Measurements from ENCODE around the gene TACO1.

TACO1 gene

GRCh38 chr17:63611354-63611753 is 10.7 kb downstream of the TACO1 start:
- no peak for DNase-seq (ENCODE audit: low read depth)
- no peak overlapping the region for H3K4me3 ChIP-seq (ENCODE audit: low read depth, low read length)
- TF ChIP-seq CTCF (IDR thresholded peaks at IDR 0.05; ENCODE audit: low read depth, low read length, missing control alignments), result no peak

GRCh38 chr17:63613663-63614062 is 13.0 kb downstream of the TACO1 start:
- no peak overlapping the region for H3K4me3 ChIP-seq (ENCODE audit: low read depth, low read length)
- TF ChIP-seq CTCF (IDR thresholded peaks at IDR 0.05; ENCODE audit: low read depth, low read length, missing control alignments), result no peak
- DNase-seq (ENCODE audit: low read depth), result no peak

GRCh38 chr17:63621229-63621683 is 20.6 kb downstream of the TACO1 start:
- peak overlapping the region; percentile 85 for H3K4me3 ChIP-seq (ENCODE audit: low read depth, low read length)
- no peak for TF ChIP-seq CTCF (IDR thresholded peaks at IDR 0.05; ENCODE audit: low read depth, low read length, missing control alignments)
- no peak for DNase-seq (ENCODE audit: low read depth)

- H3K4me3 ChIP-seq (ENCODE audit: low read depth, low read length), result peak within 1 kb of the TSS; percentile 85
- DNase-seq (ENCODE audit: low read depth), result peak; percentile 99
- peak; percentile 13 for TF ChIP-seq CTCF (IDR thresholded peaks at IDR 0.05; ENCODE audit: low read depth, low read length, missing control alignments)
These were observed 21.2 kb downstream of the TACO1 start, which contains the start of gene MAP3K3 for GRCh38 chr17:63621684-63622573. MAP3K3 (plus strand) TSS chr17:63622417; CDS start chr17:63622760, 343 bp downstream.

- peak overlapping the region; percentile 77 for H3K4me3 ChIP-seq (ENCODE audit: low read depth, low read length)
- no peak for DNase-seq (ENCODE audit: low read depth)
- no peak for TF ChIP-seq CTCF (IDR thresholded peaks at IDR 0.05; ENCODE audit: low read depth, low read length, missing control alignments)
These were observed 22.1 kb downstream of the TACO1 start for GRCh38 chr17:63622574-63623390.

- no peak for DNase-seq (ENCODE audit: low read depth)
- H3K4me3 ChIP-seq (ENCODE audit: low read depth, low read length), result peak overlapping the region; percentile 77
These were observed 23.3 kb downstream of the TACO1 start for GRCh38 chr17:63623786-63624530.

More at GRCh38 chr17:63623786-63624530, 23.3 kb downstream of the TACO1 start:
- no peak for TF ChIP-seq CTCF (IDR thresholded peaks at IDR 0.05; ENCODE audit: low read depth, low read length, missing control alignments)
